ENCODE results near the gene GAS2L1.

The GAS2L1 gene

GRCh38 chr22:29328566-29329500, 22.4 kb downstream of the GAS2L1 start:
- DNase-seq, result no peak

DNA sequence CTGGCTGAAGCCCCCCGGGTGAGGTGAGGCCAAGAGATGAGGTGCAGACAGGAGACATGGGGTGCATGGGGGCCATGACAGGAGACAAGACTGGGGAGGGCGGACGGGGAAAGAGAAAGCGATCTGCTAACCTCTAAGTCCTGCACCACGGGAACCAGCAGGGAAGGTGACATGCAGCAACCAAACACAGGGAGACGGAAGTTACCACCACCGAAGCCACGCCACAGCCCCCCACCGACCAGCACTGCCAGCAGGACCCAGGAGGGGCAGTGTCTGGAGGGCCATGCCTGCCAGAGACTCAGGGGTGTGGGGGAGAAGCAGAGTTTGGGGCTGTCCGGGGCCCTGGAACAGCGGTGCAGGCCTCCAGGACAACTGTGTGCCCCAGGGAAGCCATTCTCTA, 23.1 kb downstream of the GAS2L1 start:
- no peak for DNase-seq

DNA sequence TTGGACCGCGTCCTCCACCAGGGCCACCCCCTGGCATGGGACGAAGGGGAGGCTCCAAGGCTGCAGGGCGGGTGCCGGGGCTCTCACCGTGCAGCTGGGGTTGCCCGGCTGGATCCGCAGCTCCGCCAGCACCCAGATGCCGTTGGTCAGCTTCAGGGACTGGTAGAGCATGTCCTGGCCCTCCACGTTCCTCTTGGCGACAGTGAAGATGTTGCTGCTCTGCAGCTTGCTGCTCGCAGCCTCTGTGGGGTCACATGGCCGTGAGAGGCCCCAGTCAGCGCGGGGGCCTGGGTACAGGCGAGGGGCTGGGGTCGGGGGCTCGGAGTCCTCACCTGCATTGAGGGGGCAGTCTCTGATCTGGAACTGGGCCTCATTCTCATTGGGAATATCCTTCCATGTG, 23.8 kb downstream of the GAS2L1 start:
- DNase-seq, result no peak

- no peak for DNase-seq
These were observed 24.3 kb downstream of the GAS2L1 start for GRCh38 chr22:29330753-29331152.

DNA sequence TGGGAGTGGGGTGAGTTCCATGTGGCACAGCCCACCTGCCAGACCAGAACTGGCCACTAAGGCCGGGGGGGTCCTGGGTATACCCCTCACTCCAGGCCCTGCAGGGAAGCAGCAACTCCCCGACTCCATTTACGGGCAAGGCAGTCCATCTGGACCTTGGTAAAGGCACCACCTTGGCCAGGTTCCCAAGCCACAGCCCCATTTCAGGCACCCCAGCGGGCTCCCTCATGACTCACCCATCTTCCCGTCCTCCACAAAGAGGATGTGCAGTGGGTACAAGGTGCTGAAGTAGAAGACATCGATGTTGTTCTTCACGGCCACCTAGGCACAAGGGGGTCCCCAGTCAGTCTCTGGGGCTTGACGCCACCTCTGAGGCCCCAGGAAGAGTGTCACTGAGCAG, 24.8 kb downstream of the GAS2L1 start:
- no peak for DNase-seq

DNA sequence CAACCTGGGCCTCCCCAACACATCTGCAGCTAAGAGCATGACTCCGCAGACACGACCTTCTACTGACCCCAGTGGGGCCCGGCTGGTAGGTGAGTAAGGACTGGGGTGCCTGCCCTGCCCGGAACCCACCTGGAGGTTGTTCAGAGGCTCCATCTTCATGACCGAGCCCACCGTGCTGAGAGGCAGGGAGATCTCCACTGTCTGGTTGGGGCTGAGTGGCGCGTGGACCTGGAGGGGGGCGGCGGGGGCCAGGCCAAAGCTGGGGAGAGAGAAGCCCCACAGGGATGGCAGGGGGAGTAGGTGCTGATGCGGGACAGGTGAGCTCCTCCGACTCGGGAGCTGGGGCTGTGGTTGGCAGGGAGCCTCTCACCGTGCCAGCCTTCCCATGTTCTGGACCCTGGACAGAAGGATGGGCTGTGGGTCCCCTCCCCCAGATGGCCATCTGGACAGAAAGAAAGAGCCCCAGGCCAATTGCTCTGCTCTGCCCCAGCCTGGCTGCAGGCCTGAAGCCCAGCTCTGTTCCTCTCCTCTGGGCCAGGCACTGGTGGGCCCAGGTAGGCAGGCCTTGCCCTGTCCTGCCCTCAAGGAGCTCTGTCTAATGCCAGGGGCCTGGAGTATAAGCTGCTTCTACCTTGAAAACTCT, 25.3 kb downstream of the GAS2L1 start:
- no peak for DNase-seq

DNA sequence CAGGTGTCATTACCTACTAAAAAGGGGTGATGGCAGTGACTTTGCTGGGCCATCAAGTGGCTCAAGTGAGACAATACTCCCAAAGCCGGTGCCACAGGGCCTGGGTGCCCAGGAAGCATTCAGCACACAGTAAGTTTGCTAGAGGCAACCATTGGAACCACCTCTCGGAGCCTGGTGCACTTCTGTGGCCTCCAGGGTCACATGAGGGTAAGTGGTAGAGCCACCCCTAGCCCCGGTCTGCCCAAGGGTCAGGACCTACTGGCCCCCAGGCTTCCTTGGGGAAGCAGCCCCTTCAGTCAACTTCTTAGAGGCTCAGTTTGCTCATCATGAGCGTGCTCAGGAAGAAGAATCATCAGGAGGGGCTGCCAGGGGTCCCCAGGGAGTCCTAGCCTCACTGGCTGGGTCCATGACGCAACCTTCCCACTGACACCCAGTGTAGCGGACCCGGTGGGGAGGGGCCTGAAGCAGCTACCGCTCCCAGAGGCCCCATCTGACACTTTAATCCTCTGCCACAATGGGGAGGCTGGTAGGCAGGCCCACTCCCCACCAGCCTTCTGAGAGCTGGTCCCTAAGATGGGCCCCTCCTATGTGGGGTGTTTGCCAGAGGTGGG, 26.5 kb downstream of the GAS2L1 start:
- no peak for DNase-seq

DNA sequence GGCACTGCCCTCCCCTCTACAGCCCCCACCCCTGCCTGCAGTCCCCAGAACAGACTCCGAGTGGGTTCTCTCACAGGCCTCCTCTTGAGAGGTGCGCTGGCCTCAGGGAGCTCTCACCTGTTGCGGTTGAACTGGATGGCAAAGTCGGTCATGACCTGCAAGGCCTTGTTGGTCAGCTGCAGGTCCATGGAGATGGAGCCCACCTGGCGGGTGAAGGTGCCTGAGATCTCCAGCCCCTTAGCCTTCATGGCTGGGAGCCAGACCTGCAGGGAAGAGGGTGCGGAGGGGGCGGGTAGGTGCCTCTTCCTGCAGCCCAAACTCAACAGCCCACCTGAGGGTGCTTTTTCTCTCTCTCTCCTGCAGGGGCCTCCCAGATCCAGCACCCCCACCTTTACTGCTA, 27.7 kb downstream of the GAS2L1 start:
- no peak for DNase-seq

- no peak for DNase-seq
These were observed 28.4 kb downstream of the GAS2L1 start for GRCh38 chr22:29334696-29335344.

- DNase-seq, result no peak
These were observed 29.2 kb downstream of the GAS2L1 start for GRCh38 chr22:29335656-29336055.

DNA sequence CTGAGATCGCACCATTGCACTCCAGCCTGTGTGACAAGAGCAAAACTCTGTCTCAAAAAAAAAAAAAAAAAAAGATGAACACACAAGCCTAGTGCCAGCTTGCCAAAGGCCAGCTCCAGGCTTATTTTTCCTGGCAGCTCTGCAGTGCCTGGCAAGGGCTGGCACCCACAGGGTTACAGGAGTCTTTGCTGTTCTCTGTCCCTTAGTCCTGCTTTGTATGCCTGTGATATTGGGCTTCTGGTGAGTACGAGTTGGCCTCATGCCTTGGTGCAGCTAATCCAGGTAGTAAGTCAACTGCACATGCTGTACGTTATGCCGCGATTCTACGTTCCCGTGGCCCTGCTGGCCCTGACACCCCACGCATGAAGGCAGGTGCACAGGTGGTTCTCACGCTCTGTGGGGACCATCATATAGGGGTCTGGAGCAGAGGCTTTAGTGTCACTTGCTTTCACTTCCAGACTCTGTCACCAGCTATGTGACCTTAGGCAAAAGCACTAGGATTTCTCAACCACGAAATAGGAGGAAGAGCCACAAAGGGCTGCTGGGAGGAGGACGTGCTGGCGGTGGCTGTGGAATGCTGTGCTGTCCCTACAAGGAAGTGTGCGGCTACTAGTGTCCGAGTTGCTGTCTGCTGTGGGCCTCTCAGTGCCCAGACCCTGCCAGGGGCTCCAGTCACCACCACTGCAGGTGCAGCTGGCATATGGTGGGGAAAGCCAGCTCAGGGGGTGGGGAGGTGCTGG, 30.5 kb downstream of the GAS2L1 start:
- no peak for DNase-seq

- no peak for DNase-seq
These were observed 31.3 kb downstream of the GAS2L1 start for GRCh38 chr22:29337631-29338284.

GRCh38 chr22:29338398-29338797, 31.9 kb downstream of the GAS2L1 start:
- DNase-seq, result no peak

DNA sequence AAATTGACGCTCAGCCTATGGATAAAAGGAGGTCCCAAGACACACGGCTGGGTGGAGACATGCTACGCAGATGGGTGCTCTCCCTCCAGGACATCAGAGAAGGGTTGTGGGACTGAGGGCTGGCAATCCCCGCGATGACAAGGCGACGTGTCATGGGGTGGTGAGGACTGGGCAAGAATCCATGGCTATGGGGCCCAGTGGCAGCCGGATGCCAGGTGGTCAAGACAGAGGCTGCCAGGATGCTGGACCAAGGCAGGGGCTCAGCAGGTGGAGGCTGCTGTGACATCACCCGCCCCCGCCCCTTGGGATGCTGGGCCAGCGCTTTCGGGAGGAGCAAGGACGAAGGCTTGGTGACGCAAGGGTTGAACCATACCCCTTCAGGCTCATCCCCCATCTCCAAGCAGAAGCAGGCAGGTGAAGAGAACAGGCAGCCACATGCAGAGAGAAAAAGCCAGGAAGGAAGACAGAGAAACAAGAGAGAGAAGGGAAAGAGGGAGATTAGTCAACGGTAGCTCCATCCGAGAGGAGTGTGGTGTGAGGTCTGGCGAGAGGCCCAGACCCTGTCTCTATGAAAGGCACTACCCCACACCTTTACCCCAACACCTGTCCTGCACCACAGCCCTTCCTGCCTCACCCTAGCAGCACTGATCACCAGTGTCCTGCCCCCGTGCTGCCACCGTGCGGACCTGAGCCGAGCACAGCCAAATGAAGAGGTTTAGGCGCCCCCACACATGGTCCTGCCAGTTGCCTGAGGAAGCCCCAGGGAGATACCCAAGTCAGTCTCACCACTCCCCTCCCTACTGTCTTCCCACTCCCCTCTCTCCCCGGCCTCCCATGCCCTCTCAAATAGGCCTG, 33.2 kb downstream of the GAS2L1 start:
- no peak for DNase-seq

GRCh38 chr22:29340566-29340965, 34.1 kb downstream of the GAS2L1 start:
- DNase-seq, result no peak

GRCh38 chr22:29341056-29341848, 34.8 kb downstream of the GAS2L1 start:
- no peak for DNase-seq

DNA sequence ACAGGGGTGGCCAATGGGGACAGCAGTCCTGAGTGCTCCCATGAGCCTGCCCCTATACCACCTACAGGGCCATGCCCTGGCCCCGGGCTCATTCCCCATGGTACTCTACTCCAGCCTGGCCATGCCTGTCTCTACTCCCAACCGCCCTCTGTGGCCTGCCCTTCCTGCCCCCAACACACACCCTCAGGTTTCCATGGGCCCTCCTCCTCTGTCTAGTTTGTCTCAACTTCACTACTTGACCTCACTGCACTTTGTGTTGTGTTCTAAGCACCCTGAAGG, 35.3 kb downstream of the GAS2L1 start:
- no peak for DNase-seq

DNA sequence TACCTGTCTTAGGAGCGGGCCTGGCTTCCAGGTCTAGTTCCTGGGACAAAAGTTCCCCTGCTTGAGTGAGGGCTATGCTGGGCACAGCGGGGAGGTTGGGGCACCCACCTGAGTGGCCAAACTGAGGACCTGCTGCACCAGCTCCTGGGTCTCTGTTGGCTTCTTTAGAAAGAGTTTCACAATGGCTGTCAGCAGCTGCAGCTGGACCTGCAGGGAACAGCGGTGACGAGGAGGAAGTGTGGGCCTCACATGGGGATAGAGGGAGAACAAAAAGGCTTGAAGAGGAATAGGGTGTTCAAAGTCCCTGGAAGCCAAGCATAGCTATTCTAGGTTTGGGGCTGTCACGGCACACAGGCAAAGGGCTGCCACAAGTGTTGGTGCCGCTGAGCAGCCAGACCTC, 35.7 kb downstream of the GAS2L1 start:
- no peak for DNase-seq

DNA sequence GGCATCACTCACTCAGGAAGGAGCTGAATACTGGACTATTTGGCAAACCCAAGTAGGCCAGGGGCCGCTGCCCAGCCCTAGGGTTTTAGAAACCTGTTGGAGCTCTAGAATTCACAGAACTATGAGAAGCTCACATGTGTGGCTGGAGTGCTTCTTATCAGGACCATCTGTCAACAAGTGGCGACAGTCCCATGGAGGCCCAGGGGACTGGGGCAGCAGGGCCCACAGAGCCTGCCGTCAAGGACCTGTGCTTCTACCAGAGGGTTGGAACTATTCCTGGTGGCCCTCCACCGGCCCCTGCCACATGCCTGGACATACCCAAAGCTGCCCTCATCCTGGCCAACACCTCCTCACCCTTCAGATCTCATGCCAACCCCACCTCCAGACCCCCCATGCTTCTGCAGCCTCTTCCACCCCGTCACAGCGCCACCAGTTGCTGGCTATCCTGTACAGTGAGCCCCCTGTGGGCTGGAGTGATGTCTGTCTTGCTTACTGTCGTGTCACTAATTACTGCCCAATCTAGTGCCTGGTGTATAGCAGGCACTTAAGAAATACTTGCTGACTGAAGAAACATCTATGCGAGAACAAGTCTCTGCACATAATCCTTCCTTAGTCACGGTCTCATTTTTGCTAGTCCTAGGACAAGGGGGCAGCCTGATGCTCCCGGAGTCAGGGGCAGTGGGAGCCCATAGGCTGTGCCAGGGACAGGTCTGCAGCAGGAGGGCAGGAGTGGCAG, 36.3 kb downstream of the GAS2L1 start:
- no peak for DNase-seq

DNA sequence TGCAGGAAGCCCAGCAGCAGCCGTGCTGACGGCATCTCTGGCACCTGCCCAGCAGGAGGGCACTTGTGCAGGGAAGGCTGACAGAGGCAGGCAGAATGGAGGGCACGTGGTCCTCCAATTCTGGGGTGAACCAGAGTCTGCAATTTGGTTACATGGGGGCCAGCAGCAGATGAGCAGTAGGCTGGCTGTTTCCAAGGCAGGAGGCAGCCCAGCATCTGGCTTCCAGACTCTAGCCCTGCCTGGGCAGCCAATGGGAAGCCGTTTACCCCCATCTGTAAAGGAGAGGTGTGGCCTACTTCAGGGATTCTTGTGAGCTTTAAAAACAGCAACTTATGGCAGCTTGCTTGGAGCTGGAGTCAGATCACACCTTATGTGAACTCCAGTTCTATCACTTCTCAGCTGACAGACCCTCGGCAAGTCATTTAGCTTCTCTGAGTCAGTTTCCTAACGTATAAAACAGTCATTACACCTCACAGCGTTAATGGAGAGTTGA, 36.9 kb downstream of the GAS2L1 start:
- DNase-seq, result peak; percentile 42
